Panc1 (cell line): Measurements from ENCODE around the gene TMEM92. TPM values are rescaled to one million over a fixed set of nuclear protein-coding genes. Genes with fewer than 3 reads are reported as not detected.

Experiments used
- total RNA-seq: library from RNA; stranded (reverse); gene quantifications from one replicate; pipeline ENCODE4 v1.2.1, GENCODE V29; 2021; ENCODE audit not compliant: unreplicated experiment

Gene TMEM92
- total RNA-seq, 1 experiment from 2014 or later, result 0.54 TPM

Other genes starting within 250 kb of the TMEM92 start
- 439 TPM for gene ITGA3, start 218.4 kb upstream of the TMEM92 start, total RNA-seq
- gene PDK2, start 179.1 kb upstream of the TMEM92 start, total RNA-seq, result 46.0 TPM
- gene SAMD14, start 144.3 kb upstream of the TMEM92 start, total RNA-seq, result 6.9 TPM
- 114 TPM for gene PPP1R9B, start 123.8 kb upstream of the TMEM92 start, total RNA-seq
- gene SGCA, start 108.5 kb upstream of the TMEM92 start, total RNA-seq, result not detected
- 52.7 TPM for gene COL1A1, start 72.8 kb upstream of the TMEM92 start, total RNA-seq
- gene XYLT2, start 71.7 kb downstream of the TMEM92 start, total RNA-seq, result 28.5 TPM
- 136 TPM for gene MRPL27, start 98.7 kb downstream of the TMEM92 start, total RNA-seq
- gene EME1, start 98.8 kb downstream of the TMEM92 start, total RNA-seq, result 15.3 TPM
- 167 TPM for gene LRRC59, start 123.1 kb downstream of the TMEM92 start, total RNA-seq
- 17.2 TPM for gene ACSF2, start 151.8 kb downstream of the TMEM92 start, total RNA-seq
- not detected for gene CHAD, start 194.4 kb downstream of the TMEM92 start, total RNA-seq
- 40.2 TPM for gene RSAD1, start 204.4 kb downstream of the TMEM92 start, total RNA-seq
- gene MYCBPAP, start 234.0 kb downstream of the TMEM92 start, total RNA-seq, result 2.2 TPM